Esophagus squamous epithelium (tissue), 4 donors: ENCODE data around the gene CTDSPL2.

Experiments used
- POLR2A ChIP-seq, 4 donors: fragments of 450-650 bp; IDR thresholded peaks; one replicate each; pipeline ENCODE4 v1.6.1; 2017; ENCODE audit warnings: antibody characterized with exemption in 4 of 4, mild to moderate bottlenecking in 4 of 4, moderate library complexity in 3 of 4
- TF ChIP-seq, protein P1 (sequence below), 6 experiments: fragments of 450-650 bp in 4 of 6; fragments of 200-600 bp in 2 of 6; sonication (generic) in 2 of 6; IDR thresholded peaks; one replicate each; pipeline ENCODE4 v1.5.1; 2016 to 2019; ENCODE audit warnings: antibody characterized with exemption in 6 of 6, mild to moderate bottlenecking in 4 of 6, moderate library complexity in 4 of 6

DNA sequence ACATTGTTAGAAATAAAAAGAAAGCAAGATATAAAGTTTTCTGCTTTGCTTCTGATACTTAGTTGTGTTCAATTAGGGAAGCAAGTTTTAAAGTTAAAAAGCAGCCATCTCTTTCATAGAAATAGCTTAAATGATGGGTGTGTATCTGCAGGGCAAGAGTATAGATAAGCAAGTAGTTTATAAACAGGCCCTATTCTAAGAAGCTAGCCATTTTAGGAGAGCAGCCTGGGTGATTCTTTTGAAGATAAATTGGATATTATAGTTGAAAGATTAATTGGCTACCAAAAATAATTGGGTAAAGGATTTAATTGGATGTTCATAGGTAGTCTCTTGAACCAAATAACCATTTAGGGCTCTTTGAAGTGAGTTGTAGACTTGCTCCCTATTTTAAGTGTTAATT is 115.2 kb downstream of the CTDSPL2 start:
- TF ChIP-seq POLR2A (IDR thresholded peaks at IDR 0.05), result no peak
- TF ChIP-seq, protein P1, sequence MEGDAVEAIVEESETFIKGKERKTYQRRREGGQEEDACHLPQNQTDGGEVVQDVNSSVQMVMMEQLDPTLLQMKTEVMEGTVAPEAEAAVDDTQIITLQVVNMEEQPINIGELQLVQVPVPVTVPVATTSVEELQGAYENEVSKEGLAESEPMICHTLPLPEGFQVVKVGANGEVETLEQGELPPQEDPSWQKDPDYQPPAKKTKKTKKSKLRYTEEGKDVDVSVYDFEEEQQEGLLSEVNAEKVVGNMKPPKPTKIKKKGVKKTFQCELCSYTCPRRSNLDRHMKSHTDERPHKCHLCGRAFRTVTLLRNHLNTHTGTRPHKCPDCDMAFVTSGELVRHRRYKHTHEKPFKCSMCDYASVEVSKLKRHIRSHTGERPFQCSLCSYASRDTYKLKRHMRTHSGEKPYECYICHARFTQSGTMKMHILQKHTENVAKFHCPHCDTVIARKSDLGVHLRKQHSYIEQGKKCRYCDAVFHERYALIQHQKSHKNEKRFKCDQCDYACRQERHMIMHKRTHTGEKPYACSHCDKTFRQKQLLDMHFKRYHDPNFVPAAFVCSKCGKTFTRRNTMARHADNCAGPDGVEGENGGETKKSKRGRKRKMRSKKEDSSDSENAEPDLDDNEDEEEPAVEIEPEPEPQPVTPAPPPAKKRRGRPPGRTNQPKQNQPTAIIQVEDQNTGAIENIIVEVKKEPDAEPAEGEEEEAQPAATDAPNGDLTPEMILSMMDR (IDR thresholded peaks at IDR 0.05), result no peak
